GM19025 (cell line): ENCODE data around the gene ANKMY2.
"Not testable (repeated sequence)": the region's sequence is repeated elsewhere in the genome, so short reads cannot be mapped to it uniquely, and the experiment has no call there.

Experiments used
- ATAC-seq: cut with Tn5 transposase; IDR thresholded peaks from one replicate; pipeline ENCODE4 v1.9.1; 2021; ENCODE audit warnings: mild to moderate bottlenecking, low read depth, moderate library complexity; ENCODE audit not compliant: unreplicated experiment

The ANKMY2 gene

GRCh38 chr7:16634271-16634738 is 11.2 kb downstream of the ANKMY2 start:
- ATAC-seq: no peak

- ATAC-seq: no peak
These were observed 14.9 kb downstream of the ANKMY2 start for GRCh38 chr7:16630654-16631053.

GRCh38 chr7:16627236-16627635 is 18.3 kb downstream of the ANKMY2 start:
- ATAC-seq: no peak

GRCh38 chr7:16626388-16626787 is 19.2 kb downstream of the ANKMY2 start:
- ATAC-seq: no peak

GRCh38 chr7:16619979-16620408 is 25.6 kb downstream of the ANKMY2 start:
- ATAC-seq: peak; percentile 74

GRCh38 chr7:16616542-16616941 is 29.0 kb downstream of the ANKMY2 start:
- ATAC-seq: no peak

- ATAC-seq: no peak
These were observed 29.4 kb downstream of the ANKMY2 start for GRCh38 chr7:16616122-16616521.

- no peak for ATAC-seq
These were observed 30.3 kb downstream of the ANKMY2 start for GRCh38 chr7:16615228-16615627.

GRCh38 chr7:16611711-16612110 is 33.8 kb downstream of the ANKMY2 start:
- no peak for ATAC-seq

GRCh38 chr7:16609842-16610450 is 35.6 kb downstream of the ANKMY2 start:
- peak; percentile 65 for ATAC-seq

GRCh38 chr7:16606704-16607103 is 38.9 kb downstream of the ANKMY2 start:
- ATAC-seq: no peak

- no peak for ATAC-seq
These were observed 41.5 kb downstream of the ANKMY2 start for GRCh38 chr7:16604054-16604453.

GRCh38 chr7:16603633-16604032 is 41.9 kb downstream of the ANKMY2 start:
- no peak for ATAC-seq

GRCh38 chr7:16599860-16600259 is 45.7 kb downstream of the ANKMY2 start:
- ATAC-seq: no peak

GRCh38 chr7:16598015-16598414 is 47.5 kb downstream of the ANKMY2 start:
- no peak for ATAC-seq

- not testable (repeated sequence) for ATAC-seq
These were observed 50.0 kb downstream of the ANKMY2 start for GRCh38 chr7:16595596-16595995.

GRCh38 chr7:16594676-16595075 is 50.9 kb downstream of the ANKMY2 start:
- no peak for ATAC-seq

- no peak for ATAC-seq
These were observed 51.5 kb downstream of the ANKMY2 start for GRCh38 chr7:16594061-16594460.

- ATAC-seq: no peak
These were observed 53.2 kb downstream of the ANKMY2 start for GRCh38 chr7:16592395-16592794.

GRCh38 chr7:16590424-16590823 is 55.1 kb downstream of the ANKMY2 start:
- ATAC-seq: no peak

- no peak for ATAC-seq
These were observed 55.7 kb downstream of the ANKMY2 start for GRCh38 chr7:16589881-16590280.

- ATAC-seq: no peak
These were observed 57.8 kb downstream of the ANKMY2 start for GRCh38 chr7:16587790-16588189.

- ATAC-seq: no peak
These were observed 58.4 kb downstream of the ANKMY2 start for GRCh38 chr7:16587129-16587528.
